ENCODE measurements around the gene YBEY. TPM values are rescaled to one million over a fixed set of nuclear protein-coding genes. Genes with fewer than 3 reads are reported as not detected.

YBEY gene
- total and polyA plus RNA-seq, 2 of the 13 experiments (the other 11 are each of a cell fraction or from before 2014, with no cell fraction given) = 6.5 to 8.9 TPM

DNA sequence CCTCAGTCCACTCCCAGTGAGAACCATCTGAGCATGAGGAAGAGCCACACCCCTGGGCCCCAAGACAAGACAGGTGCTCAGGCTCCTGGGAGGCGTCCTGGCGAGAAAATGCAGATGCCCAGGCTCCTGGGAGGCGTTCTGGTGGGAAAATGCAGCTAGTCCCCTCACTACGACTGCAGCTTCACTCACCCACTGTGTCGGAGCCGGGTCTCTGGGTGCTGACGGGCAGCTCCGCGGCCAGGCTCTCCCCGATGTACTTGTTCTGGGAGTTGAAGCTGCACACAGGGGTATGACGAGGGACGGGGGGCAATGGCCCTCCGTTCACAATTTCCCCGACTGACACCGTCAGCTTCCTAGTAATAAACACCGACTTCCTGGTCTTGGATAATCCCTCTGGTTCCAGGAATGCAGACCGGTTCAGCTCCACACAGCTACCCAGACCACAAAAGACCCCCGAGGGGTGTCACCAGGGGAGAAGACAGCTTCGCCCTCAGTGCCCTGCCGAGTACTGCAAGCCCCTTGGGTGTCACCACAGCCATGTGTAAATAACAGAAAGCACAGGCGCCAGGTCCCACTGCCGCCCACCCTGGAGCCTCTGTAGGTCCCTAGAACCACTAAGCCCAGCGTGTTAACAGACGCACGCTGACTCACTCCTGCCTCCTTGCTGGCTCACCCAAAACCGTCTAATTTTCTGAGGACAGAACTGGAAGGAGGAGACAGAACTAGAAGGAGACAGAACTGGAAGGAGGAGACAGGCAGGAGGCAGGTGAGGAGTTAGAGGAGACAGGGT is 20.2 kb upstream of the YBEY start:
- Histone ChIP-seq H3K36me3 (replicated peaks in 1 of 2; ENCODE audit: control insufficient read depth in 1 of 2, insufficient read depth in 2 of 2, low read length in 2 of 2) (peaks cover 37 to 75% of the 10 kb centered on the region in 2 experiments), H3K27ac (ENCODE audit: extremely low read length, insufficient read depth, low read length) (no peak overlapping the region), H3K4me2 (ENCODE audit: low read depth, low read length) (no peak overlapping the region), H3K27me3 (ENCODE audit: control insufficient read depth in 1 of 2, insufficient read depth in 2 of 2, low read length in 2 of 2) (no peaks in the 10 kb centered on the region), H3K9me3 (ENCODE audit: low read length) (no peaks in the 10 kb centered on the region), H2AFZ (ENCODE audit: low read length) (no peak overlapping the region), H3K4me3 (replicated peaks in 1 of 3; ENCODE audit: insufficient read depth in 1 of 3, low read depth in 2 of 3, low read length in 3 of 3) (no peak overlapping the region), H3K79me2 (ENCODE audit: insufficient read depth, low read length) (no peaks in the 10 kb centered on the region), H3K9ac (ENCODE audit: insufficient read depth, low read depth, low read length) (no peak overlapping the region), H3K4me1 (ENCODE audit: insufficient read depth, low read length) (no peaks in the 10 kb centered on the region), H4K20me1 (ENCODE audit: insufficient read depth, low read length) (no peaks in the 10 kb centered on the region)
- no peak for FAIRE-seq
- POLR2A ChIA-PET = interaction anchor here (0.6 kb wide), 1 partner anchor 14 kb away, joined by 4 read pairs; no protein-coding TSS in a partner anchor
- intact Hi-C loops (cut with micrococcal nuclease; ENCODE audit: unreplicated experiment) (no loop called here), in situ Hi-C loops (cut with HindIII; ENCODE audit: extremely low pct_ligation_motif_present, low pct_unique_long_range_greater_than_20kb) (no loop called here)
- 88% methylated on average over 16 of the region's 26 CpGs for WGBS (ENCODE audit: low lambda C conversion rate)
- CTCF ChIA-PET (ENCODE audit: low intra/inter-chr PET ratio, low total read pairs) = no interaction called here
- no peak for DNase-seq (ENCODE audit: low spot score)
- no peak for ATAC-seq
- BruUV-seq (replicated peaks) = no TSS peak
- no peak for TF ChIP-seq ZNF703 (CRISPR knock-in tag; IDR thresholded peaks at IDR 0.05; ENCODE audit: borderline replicate concordance)
- TF ChIP-seq MED8 (CRISPR knock-in tag; IDR thresholded peaks at IDR 0.05; ENCODE audit: insufficient replicate concordance) = no peak
- no peak for TF ChIP-seq ZNF180 (CRISPR knock-in tag; IDR thresholded peaks at IDR 0.05; ENCODE audit: borderline replicate concordance, low read depth)
- no peak for TF ChIP-seq KDM5B (CRISPR knock-in tag; IDR thresholded peaks at IDR 0.05; ENCODE audit: borderline replicate concordance)
- no peak for TF ChIP-seq MAFG (CRISPR knock-in tag; IDR thresholded peaks at IDR 0.05)
- no peak for TF ChIP-seq RAD51 (IDR thresholded peaks at IDR 0.05; ENCODE audit: borderline replicate concordance)
- no peak for TF ChIP-seq ZNF660 (CRISPR knock-in tag; IDR thresholded peaks at IDR 0.05; ENCODE audit: borderline replicate concordance, low read depth)
- TF ChIP-seq, protein P1, sequence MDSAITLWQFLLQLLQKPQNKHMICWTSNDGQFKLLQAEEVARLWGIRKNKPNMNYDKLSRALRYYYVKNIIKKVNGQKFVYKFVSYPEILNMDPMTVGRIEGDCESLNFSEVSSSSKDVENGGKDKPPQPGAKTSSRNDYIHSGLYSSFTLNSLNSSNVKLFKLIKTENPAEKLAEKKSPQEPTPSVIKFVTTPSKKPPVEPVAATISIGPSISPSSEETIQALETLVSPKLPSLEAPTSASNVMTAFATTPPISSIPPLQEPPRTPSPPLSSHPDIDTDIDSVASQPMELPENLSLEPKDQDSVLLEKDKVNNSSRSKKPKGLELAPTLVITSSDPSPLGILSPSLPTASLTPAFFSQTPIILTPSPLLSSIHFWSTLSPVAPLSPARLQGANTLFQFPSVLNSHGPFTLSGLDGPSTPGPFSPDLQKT (CRISPR knock-in tag; IDR thresholded peaks at IDR 0.05; ENCODE audit: borderline replicate concordance) = no peak
- TF ChIP-seq, protein P2, sequence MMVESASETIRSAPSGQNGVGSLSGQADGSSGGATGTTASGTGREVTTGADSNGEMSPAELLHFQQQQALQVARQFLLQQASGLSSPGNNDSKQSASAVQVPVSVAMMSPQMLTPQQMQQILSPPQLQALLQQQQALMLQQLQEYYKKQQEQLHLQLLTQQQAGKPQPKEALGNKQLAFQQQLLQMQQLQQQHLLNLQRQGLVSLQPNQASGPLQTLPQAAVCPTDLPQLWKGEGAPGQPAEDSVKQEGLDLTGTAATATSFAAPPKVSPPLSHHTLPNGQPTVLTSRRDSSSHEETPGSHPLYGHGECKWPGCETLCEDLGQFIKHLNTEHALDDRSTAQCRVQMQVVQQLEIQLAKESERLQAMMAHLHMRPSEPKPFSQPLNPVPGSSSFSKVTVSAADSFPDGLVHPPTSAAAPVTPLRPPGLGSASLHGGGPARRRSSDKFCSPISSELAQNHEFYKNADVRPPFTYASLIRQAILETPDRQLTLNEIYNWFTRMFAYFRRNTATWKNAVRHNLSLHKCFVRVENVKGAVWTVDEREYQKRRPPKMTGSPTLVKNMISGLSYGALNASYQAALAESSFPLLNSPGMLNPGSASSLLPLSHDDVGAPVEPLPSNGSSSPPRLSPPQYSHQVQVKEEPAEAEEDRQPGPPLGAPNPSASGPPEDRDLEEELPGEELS (CRISPR knock-in tag; IDR thresholded peaks at IDR 0.05) = no peak
- TF ChIP-seq SCMH1 (CRISPR knock-in tag; IDR thresholded peaks at IDR 0.05; ENCODE audit: borderline replicate concordance) = no peak
- no peak for TF ChIP-seq PRPF4 (IDR thresholded peaks at IDR 0.05; ENCODE audit: low read depth, low read length, poor library complexity, severe bottlenecking)
- TF ChIP-seq ZNF782 (CRISPR knock-in tag; IDR thresholded peaks at IDR 0.05; ENCODE audit: borderline replicate concordance) = no peak
- TF ChIP-seq, protein P3, sequence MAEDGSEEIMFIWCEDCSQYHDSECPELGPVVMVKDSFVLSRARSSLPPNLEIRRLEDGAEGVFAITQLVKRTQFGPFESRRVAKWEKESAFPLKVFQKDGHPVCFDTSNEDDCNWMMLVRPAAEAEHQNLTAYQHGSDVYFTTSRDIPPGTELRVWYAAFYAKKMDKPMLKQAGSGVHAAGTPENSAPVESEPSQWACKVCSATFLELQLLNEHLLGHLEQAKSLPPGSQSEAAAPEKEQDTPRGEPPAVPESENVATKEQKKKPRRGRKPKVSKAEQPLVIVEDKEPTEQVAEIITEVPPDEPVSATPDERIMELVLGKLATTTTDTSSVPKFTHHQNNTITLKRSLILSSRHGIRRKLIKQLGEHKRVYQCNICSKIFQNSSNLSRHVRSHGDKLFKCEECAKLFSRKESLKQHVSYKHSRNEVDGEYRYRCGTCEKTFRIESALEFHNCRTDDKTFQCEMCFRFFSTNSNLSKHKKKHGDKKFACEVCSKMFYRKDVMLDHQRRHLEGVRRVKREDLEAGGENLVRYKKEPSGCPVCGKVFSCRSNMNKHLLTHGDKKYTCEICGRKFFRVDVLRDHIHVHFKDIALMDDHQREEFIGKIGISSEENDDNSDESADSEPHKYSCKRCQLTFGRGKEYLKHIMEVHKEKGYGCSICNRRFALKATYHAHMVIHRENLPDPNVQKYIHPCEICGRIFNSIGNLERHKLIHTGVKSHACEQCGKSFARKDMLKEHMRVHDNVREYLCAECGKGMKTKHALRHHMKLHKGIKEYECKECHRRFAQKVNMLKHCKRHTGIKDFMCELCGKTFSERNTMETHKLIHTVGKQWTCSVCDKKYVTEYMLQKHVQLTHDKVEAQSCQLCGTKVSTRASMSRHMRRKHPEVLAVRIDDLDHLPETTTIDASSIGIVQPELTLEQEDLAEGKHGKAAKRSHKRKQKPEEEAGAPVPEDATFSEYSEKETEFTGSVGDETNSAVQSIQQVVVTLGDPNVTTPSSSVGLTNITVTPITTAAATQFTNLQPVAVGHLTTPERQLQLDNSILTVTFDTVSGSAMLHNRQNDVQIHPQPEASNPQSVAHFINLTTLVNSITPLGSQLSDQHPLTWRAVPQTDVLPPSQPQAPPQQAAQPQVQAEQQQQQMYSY (CRISPR knock-in tag; IDR thresholded peaks at IDR 0.05) = no peak
- TF ChIP-seq ZKSCAN5 (CRISPR knock-in tag; IDR thresholded peaks at IDR 0.05) = no peak
